HG02970 (cell line): ENCODE data around the gene AQP7.
"Not testable (repeated sequence)": the region's sequence is repeated elsewhere in the genome, so short reads cannot be mapped to it uniquely, and the experiment has no call there.

Experiments
- ATAC-seq: cut with Tn5 transposase; IDR thresholded peaks from one replicate; pipeline ENCODE4 v1.9.1; 2021; ENCODE audit warnings: mild to moderate bottlenecking, moderate library complexity, moderate number of reproducible peaks; ENCODE audit not compliant: unreplicated experiment, low FRiP score

AQP7 gene

GRCh38 chr9:33434317-33435105 is 32.1 kb upstream of the AQP7 start:
- ATAC-seq: no peak

DNA sequence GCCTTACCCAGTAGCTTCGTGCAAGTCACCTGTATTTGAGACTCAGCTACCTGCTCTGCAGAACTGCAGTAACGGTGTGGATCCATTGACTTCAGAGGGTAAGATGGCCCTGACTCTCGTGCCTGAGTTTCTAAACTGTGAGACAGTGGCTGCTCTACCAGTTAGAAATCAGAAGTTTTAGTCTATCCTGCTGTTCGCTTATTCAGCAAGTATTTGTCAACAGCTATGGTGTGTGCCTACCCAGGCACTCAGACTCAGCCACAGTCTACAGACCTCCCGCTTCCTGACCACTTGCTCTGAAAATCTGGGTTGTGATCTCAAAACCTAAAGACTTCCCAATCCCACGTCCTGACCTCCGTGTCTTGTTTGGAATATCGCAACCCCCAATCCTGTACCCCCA is 31.5 kb upstream of the AQP7 start:
- no peak for ATAC-seq

DNA sequence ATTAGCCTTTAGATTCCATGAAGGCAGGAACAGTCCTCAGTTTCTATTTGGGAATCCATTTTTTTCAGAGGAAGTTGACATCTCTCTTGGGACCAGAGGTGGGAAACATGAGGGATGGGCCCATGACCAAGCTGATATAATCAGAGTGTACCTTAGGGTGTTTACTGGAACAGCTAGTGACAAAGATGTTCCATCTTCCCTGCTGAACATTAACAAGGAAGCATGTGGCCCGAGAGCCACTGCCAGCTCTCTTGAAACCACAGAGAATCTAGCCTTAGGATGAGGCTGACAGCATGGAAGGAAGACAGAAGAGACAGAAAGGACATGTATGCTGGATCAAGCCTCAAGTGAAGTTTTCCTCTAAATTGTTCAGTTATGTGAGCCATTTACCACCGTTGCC is 29.1 kb upstream of the AQP7 start:
- ATAC-seq: no peak

DNA sequence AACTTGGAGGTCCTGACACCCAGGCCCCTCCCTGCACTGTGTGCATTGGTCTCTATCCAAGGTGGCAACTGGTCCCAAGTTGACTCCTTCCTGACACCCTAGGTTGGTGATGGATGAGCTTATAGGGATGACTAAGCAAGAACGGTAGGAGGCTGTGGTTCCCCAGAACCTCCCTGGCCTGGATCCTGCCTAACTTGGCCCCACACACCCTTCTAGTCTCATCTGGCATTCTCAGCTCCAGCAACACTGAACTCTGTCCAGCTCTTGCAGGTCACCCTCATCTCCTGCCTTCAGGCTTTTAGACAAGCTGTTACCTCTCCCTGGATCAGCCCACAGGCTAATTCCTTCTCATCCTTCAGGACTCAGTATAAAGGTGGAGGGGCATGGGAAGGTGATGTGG is 28.6 kb upstream of the AQP7 start:
- ATAC-seq: no peak

GRCh38 chr9:33429256-33429985 is 27.1 kb upstream of the AQP7 start:
- ATAC-seq: no peak

DNA sequence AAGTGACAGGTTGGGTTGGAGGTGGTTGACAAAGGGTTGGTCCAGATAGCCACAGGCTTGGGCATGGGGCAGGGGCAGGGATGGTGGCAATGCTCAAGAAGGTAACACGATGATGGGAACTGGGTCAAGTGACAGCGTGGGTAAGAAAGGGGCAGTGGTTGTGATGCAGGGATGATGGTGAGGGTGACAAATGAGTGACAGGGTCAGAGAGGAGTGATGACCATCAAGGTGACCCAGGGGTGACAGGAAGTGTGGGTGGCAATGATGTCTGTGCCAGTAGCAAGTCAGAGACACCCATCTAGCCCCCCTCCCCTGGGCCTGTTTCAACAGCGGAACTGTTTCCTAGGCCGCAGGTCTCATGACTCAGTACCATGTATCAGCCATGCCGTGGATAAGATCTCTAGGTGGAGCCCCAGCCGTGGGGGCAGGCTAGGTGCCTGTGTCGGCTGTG is 24.5 kb upstream of the AQP7 start:
- ATAC-seq: no peak

DNA sequence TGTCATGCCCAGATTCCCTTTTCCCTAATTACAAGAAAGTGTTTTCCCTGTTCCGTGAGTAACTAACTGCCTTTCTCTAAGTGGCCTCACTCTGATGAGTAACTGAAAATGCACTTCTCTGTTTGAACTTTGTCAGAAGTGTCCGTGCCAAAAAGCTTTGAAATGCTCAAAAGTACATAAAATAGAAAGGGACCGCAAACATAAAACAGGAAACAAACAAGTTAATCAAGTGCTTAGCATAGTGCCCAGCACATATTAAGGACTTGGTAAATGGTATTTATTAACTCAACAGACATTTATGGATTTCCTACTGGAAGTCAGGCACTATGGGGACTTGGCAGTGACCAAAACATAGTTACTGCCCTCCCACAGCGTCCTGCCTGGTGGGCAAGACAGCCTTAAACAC is 22.8 kb upstream of the AQP7 start:
- no peak for ATAC-seq

- not testable (repeated sequence) for ATAC-seq
Measured at GRCh38 chr9:33424492-33424891, 22.1 kb upstream of the AQP7 start.

DNA sequence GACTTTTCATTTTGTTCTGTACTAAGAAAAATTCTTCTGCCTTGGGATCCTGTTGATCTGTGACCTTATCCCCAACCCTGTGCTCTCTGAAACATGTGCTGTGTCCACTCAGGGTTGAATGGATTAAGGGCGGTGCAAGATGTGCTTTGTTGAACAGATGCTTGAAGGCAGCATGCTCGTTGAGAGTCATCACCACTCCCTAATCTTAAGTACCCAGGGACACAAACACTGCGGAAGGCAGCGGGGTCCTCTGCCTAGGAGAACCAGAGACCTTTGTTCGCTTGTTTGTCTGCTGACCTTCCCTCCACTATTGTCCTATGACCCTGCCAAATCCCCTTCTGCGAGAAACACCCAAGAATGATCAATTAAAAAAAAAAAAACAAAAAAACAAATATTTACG is 21.7 kb upstream of the AQP7 start:
- ATAC-seq: not testable (repeated sequence)

DNA sequence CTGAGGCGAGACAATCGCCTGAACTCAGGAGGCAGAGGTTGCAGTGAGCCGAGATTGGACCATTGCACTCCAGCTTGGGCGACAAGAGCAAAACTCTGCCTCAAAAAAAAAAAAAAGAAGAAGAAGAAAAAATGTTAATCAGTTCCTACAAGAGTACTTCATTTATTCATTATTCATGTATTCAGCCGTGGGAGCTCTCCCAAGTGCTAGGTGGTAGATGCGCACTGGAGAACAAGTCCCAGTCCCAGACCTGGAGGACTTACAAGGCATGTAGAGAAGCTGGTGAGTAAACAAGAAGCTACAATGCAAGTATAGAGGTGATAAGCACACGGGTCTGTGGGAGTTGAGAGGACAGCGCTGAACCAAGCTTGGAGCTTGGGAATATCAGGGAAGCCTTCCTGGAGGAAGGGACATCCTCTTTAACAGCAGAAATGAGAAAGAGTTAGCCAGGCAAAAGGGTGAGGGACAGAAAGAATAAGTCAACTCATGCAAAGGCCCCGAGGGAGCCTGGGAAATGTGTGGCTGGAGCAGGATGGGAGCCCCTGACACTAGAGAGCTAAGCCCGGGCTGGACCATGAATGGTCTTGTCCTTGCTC is 17.4 kb upstream of the AQP7 start:
- no peak for ATAC-seq

DNA sequence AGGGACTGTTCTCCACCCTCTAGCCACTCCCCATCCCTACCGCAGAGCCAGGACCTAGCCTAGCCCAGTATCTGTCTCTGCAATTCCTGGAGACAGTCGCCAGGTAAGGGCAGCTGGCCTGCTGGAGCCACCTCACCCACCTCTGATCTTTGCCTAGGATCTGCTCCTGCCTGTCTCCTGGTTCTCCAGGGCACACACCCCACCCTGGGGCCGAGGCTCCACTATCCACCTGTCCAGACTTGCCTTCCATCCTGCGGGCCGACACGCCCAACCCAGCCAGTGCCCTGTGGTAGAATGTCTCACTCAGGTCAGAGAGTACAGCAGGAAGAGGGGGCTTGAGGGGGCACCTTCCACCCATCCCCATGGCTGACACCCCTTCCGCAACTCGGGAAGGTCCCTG is 15.7 kb upstream of the AQP7 start:
- no peak for ATAC-seq

- ATAC-seq: no peak
Measured at GRCh38 chr9:33416996-33417395, 14.6 kb upstream of the AQP7 start.

DNA sequence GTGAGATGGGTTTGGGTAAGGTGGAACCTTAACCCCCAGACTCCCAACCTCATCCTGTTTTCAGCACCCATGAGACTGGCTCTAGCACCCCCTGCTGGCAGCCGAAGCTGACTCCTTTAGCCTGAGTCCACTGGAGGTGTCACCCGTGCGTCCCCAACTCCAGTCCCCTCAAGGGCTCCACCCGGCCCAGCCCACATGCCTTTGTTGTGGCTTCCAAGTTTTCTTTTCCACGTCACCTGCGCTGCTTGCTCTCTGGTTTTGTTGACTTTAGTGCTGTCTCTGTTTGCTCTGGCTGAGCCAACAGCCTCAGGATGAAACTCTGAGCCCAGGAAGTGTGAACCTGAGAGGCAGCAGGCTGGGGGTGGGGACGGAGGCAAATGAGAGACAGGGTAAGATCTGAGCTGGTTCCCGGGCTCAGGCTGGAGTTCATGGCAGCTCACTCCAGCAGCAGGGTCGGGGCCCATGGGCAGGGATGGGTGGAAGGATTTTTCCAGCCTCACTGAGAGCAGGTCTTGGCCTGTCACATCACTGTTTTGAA is 13.2 kb upstream of the AQP7 start:
- no peak for ATAC-seq

- ATAC-seq: no peak
Measured at GRCh38 chr9:33414889-33415500, 12.6 kb upstream of the AQP7 start.

DNA sequence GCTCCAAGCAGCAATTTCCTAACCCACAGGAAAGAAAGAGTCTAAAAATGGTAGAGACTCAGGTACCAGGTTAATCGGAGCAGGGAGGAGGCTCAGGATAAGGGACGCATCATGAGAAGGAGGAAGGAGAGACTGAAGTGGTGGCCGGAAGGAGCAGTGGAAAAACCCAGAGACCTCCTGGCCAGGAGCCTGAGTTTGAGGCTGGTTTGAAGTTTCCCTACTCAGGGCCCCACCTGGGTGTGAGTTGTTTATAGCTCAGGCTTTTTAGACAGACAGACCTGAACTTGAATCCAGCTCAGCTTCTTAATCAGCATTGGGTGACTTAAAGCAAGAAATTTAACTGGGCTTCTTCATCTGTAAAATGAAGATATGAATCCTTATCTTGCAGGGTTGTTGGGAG is 11.9 kb upstream of the AQP7 start:
- ATAC-seq: no peak

DNA sequence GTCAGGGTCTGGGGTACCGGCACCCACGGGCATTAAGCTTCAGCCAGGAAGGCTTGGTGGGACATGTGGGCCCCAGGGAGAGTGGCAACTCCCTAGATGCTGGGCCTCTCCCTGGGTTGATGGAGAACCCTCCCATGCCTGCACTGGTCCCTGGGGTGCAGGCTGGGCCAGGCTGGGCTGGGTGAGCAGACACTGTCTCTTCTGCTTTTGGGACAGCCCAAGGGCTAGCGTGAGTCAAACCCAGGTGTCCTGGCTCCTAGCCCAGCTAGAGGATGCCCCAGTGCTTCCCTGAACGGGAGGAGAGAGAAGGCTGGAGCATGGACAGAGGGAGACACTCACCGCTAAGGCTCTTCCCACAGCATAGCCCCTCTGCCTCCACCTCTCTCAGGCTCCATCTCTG is 5.7 kb upstream of the AQP7 start:
- ATAC-seq: no peak

DNA sequence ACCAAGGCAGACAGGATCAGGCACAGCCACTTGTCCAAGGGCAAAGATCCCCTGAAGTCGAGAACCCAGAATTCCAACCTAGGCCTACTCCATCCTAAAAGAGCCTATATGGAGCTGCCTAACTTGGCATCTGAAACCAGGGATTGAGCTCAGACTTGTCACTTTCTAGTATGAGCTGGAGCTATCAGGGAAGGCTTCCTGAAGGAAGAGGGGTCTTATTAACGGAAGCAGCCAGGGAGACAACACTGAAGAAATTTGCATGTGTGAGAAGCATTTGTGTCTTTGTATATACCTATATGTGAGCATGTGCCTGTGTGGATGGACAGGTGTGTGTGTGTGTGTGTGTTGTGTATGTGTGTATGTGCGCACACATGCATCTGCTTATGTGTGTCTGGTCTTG is 4.7 kb upstream of the AQP7 start:
- ATAC-seq: no peak

GRCh38 chr9:33404788-33405362 is 2.5 kb upstream of the AQP7 start:
- no peak for ATAC-seq

DNA sequence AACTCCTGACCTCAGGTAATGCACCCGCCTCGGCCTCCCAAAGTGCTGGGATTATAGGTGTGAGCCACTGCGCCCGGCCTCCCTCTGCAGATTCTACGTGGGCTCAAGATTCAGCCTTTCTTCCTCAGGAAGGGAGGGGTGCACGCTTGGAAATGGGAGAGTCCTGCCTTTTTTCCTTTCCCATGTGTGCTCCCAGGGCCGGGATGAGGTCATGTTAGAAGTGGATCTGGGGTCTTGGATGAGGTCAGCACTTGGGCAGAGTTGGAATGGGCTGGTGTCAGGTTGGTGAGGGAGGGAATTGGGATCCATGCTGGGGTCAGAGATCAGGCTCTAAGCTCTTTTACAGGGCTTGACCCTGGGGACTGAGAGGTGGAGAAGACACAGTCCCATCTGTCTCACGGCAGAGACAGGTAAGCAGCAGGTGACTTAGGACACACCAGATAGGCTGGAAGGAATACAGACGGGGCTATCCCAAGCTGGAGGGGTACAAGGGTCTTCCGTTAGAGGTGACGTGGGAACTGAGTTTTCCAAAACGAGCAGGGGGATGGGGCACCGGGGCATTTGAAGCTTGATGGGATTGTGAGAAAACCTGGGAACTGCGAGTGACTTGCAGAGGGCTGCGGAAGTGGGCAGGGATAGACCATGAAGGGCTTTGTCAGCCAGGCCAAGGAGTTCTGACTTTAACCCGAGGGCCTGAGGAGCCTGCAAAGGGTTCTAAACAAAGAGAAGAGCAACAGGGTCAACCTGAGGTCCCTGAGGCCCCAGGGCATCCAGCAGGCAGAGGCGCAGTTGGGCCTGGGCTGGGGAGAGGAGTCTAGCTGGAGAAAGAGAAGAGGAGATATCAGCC is 1.8 kb upstream of the AQP7 start:
- no peak for ATAC-seq

- not testable (repeated sequence) for ATAC-seq
Measured at GRCh38 chr9:33401809-33402208, 559 bp downstream of the AQP7 start.
